ENCODE data around the gene CDC25B. TPM values are rescaled to one million over a fixed set of nuclear protein-coding genes. Genes with fewer than 3 reads are reported as not detected.

Gene CDC25B
- total RNA-seq, 1 donor from 2014 or later = 4.5 TPM

DNA sequence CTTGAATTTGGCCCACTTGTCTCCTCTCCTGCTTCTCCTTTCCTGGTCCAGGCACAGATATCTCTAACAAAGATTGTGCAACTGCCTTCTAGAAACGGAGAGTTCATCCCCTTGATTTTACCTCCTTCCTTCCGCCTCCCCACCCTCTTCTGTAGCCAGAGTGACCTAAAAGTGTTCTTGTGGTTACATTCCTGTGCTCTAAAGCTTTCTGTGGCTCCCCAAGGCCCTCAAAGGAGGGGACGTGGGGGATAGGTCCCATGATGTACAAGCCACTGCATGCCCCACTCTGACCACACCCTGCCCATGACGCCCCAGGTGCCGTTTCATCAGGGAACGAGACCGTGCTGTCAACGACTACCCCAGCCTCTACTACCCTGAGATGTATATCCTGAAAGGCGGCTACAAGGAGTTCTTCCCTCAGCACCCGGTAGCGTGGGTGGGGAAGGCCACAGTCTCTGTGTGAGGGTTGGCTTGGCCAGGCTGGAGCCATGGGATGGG lies 8.2 kb downstream of the CDC25B start:
- DNase-seq = no peak

DNA sequence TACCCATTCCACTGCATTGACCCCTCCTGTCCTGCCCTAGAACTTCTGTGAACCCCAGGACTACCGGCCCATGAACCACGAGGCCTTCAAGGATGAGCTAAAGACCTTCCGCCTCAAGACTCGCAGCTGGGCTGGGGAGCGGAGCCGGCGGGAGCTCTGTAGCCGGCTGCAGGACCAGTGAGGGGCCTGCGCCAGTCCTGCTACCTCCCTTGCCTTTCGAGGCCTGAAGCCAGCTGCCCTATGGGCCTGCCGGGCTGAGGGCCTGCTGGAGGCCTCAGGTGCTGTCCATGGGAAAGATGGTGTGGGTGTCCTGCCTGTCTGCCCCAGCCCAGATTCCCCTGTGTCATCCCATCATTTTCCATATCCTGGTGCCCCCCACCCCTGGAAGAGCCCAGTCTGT lies 8.7 kb downstream of the CDC25B start:
- no peak for DNase-seq

DNA sequence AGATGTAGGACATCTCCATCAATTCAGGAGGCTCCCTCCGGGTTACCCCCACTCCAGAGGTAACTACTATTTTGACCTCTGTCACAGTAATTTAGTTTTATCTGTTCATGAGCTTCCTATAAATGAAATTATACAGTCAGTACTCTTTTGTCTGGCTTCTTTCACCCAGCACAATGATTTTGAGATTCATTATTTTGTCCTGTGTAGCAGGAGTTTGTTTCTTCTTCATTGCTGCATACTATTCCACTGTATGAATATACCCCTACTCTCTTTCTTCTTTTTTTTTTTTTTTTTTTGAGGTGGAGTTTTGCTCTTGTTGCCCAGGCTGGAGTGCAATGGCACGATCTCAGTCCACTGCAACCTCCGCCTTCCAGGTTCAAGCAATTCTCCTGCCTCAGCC lies 12.4 kb downstream of the CDC25B start:
- no peak for DNase-seq

DNA sequence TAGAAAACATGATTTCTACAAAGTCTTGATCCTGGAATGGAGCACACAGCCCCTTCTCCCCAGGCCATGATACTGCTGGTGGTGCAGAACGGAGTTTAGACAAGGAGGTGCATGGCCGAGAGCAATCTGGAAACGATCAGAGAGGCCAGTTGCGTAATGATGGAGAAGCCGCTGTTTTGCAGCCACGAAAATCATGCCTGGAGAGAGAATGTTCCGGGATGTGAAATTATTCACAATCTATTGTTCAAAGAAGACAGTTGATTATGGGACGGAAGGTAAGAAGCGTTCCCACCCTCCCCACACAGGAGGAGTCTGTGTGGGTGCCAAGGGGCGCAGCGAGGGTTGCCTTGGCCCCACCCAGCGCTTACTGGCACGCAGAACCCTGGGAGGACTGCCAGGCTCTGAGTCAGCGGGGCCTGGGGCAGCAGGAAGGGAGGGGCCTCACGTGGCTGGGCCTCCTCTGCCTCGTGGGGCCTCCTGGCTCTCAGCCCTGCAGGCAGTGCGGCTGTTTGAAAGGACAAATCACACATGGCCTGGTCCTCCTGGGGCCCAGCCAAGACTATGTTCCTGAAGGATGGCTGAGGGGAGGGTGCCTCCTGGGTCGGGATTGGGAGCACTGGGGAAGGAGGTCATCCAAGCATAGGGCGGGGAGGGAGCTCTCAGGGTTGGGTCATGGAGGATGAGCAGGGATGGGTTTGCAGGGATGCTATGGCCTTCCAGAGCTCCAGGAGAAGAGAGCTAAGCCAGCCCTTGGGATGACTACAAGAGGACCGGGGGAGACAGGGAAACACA lies 15.6 kb downstream of the CDC25B start:
- peak; percentile 95 for DNase-seq

DNA sequence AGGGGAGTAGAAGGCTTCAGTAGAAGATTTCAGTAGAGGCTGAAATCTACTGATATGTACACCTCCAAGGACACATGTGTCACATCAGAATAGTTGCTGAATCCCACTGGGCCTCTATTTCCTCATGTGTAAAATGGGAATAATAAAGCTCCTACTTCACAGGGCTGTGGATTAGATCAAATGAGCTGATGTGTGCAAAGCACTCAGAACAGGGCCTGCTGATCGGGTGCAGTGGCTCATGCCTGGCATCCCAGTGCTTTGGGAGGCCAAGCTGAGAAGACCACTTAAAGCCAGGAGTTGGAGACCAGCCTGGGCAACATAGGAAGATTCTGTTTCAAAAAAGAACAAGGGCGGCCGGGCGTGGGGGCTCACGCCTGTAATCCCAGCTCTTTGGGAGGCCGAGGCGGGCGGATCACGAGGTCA lies 16.2 kb downstream of the CDC25B start:
- DNase-seq = no peak

DNA sequence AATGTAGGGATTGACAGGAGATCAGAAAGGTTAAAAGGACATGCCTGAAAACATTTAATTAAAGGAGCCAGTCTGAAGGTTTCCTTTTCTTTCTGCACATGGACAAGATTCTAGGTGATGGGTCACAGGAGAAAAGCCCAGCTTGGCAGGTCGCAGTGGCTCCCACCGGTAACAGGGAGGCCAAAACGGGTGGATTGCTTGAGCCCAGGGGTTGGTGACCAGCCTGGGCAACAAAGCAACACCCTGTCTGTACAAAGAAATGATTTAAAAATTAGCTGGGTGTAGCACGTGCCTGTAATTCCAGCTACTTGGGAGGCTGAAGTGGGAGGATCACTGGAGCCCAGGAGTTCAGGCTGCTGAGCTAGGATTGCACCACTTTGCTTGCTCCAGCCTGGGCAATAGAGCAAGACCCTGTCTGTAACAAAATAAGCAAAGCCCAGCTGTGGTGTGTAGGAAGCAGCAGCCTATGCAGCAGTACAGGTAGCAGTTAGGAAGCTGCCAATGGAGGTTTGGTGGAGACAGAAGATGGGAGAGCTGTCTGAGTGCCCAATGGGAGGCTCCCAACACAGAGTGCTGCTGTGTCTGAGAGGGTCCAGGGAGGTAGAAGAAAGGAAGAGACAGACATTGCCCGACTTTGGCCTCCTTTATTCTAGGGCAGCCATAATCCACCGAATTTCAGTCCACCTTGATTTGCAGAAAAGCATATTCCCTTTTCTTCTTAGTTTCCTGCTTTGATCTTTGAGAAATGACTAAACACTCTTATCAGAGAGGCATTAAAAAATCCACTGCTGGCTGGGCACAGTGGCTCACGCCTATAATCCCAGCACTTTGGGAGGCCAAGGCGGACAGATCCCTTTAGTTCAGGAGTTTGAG lies 17.1 kb downstream of the CDC25B start:
- DNase-seq = no peak

DNA sequence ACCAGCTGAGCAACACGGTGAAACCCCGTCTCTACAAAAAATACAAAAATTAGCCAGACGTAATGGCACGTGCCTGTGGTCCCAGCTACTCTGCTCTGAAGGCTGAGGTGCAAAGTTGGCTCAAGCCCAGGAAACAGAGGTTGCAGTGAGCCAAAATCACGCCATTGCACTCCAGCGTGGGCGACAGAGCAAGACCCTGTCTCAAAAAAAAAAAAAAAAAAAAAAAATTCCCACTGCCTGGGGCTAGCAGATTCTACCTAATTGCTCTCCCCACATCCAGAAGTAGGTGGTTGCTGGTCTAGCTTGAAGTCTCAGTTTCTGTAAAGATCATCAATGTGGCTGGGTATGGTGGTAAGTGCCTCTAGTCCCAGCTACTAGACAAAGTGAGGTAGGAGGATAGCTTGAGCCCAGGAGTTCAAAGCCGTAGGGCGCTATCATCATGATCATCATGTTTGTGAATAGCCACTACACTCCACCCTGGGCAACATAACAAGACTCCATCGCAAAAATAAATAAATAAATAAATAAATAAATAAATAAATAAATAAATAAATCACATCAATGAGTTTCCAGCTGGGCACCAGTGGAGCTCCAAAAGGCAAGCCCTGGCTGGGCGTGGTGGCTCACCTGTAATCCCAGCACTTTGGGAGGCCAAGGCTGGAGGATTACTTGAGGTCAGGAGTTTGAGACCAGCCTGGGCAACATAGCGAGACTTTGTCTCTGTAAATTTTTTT lies 17.9 kb downstream of the CDC25B start:
- DNase-seq = no peak

DNA sequence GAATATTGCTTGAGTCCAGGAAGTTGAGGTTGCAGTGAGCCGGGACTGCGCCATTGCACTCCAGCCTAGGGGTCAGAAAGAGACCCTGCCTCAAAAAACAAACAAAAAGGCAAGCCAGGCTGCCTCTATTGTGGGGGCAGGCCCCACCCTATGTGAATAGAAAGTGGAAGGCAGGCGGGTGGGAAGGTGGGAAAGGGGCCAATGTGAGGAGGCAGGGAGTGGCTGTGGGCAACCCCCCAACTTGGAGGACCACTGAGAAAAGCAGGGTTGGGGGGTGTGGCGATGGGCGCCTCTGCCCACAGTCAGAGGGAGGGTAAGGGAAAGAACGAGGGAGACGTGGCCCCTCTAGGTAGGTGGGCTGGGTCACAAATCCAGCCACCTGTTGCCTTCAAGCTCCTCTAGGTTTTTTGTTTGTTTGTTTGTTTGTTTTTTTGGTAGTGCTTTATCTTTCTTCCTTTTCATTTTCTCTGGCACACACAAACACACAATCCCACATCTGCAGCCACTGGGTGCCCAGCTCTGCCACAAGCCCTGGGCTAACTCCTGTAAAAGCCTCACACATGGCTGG lies 18.9 kb downstream of the CDC25B start:
- no peak for DNase-seq

DNA sequence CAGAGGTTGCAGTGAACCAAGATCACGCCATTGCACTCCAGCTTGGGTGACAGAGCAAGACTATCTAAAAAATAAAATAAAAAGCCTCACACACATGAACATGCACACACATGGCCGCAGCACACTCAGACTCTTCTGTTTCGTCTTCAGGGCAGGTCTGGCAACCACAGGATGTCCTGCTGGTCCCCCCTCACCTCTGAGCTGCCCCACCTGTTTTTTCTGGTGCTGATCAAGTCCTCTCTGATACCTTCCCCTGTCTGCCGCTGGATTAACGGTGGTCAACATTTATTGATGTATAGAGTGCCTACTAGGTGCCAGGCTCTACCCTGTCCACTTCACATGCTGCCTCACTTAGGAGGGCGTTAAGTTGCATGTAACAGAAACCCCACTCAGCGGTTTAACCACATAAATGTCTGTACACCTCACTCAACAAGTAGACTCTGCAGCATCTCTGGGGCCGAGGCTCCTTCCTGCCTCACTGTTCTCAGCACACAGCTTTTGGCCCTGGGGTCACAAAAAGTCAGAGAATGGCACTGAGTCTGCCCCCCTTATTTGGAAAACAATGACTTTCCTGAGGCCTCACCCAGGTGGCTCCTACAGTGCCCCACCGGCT lies 19.7 kb downstream of the CDC25B start:
- DNase-seq = no peak

DNA sequence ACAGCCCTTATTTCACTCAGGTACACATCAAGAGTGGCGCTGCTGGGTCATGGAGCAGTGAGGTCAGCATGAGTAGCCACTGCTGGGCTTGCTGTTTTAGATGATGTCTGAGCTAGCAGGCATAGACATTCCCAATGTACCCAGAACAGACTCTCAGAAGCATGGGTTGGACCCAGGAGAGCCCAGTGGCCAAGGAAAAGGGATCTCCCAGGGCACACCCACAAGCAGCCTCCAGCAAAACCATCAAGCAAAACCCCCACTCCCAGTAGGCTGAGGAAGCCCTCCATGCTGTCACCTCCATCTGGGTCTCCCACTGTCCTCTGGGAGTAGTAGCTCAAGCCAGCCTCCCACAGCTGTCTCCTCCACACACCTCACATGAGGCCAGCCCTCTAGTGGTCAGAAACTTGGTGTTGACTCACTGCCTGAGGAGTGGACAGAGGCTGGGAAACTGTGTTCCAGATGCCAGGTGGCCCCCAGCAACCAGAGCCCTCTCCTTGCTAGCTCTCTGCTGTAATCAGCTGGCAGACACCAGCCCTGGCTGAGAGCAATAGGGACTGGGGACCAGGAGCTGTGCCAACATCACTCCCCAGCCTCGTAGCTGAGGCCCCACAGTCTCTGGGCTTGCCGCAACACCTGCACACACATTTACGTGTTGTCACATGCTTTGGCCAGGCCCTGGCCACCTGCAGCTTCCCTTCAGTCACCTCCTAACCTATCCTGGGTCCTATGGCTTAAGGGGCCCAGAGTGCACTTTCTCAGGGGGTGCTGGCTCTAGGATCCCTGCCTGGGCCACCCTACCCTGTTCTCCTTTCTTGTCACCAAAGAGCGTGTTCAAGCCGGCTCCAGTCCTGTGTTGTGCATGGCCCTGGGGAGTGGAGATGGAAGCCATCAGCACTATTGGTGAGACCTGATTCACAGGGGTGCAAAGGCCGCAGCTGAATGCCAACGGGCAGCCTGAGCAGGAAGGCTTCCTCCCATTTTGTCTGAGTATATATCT lies 22.3 kb downstream of the CDC25B start:
- DNase-seq = no peak

DNA sequence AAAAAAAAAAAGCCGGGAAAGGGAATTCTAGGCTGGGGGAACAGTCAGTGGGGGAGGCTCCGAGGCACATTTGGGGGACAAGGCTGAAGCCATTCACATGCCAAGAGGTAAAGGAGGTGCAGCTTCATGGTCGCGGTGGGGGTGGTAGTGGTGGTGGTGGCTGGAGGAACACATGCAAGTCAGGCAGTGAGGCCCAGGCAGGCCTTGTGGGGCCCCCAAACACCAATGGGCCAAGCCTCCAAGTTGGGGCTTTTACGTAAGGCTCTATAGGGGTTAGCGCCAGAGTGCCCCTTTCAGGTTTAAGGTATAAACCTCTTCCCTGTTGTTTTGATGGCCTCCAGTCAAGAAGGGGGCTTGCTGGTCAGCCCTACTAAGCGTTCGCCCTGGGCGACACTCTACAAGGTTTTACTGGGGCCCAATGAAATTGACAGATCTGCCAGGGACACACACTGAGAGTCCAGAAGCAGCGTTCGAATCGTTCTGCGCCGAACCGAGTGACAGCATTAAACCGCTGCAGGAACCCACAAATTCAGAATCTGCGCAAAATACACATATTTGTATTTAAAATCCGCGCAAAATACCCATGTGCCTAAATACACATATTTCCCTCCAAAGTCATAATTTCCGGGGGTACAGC lies 23.4 kb downstream of the CDC25B start:
- DNase-seq = no peak

DNA sequence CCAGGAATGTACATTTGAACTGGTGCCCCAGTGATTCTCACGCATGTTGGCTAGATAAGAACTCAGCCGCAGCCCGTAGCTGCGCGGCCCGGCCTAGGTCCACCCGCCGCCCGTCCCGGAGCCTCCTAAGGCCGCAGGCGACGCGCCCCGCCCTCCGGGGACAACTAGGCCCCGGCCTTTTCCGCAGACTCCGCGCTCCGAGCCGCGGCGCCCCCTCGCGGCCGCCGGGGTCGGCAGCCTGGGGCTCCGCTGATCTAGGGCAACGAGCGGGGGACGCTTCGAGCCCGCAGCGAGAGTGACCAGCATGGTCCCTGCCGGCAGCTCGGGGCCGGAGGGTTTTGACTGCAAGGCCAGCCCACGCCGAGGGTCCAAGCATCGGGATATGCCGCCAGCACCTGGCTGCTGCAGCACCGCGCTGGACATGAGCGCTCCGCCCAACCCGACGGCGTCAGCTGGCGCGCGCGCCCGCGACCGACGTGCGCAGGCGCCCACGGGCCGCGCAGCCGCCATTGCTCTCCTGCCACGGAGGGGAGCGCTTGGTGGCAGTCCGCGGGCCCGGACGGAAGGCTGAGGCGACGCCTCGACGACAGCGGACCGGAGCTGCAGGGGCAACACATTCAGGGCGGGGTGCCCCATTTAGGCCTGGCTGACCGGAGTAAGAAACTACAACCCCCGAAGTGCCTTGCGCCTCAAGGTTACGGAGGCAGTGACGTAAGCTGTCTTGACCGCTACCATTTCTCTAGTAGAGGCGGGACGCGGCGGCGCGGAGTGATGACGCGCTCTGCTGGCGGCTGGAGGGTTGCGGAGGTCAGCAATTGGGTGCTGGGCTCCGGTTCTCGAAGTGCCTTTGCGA lies 24.2 kb downstream of the CDC25B start, which contains the start of gene AP5S1:
Gene AP5S1, plus strand, starts transcription at position 500 of the 853 bp plus-strand sequence. CDS start 1,571 bp downstream, outside the sequence.
- peak; percentile 92 for DNase-seq

DNA sequence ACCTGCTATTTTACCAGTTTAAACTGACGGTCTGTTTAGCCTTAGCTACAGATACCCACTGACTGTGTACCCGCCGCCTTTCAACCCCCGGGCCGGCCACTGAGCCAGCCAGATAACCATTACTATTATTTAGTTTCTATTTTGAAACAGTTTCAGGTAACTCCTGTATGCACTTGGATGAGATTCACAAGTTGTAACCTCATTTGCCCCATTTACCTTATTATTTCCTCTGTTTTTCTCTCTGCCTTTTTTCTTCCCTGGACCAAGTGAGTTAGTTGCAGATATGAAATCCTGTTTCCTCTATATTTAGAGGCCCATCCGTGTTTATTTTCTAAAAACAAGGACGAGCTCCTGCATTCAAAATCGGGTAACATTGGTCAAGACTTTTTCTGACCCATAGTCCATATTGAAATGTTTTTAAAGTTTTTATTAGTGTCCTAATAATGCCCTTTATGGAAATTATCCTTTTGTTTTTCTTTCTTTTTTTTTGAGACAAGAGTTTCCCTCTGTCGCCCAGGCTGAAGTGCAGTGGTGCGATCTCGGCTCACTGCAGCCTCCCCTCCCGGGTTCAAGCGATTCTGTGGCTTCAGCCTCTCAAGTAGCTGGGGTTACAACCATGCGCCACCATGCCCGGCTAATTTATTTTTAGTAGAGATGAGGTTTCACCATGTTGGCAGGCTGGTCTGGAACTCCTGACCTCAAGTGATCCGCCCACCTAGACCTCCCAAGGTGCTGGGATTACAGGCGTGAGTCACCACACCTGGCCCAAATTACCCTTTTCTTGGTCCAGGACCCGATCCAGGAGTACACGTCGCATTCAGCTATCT lies 25.0 kb downstream of the CDC25B start:
- DNase-seq = no peak

DNA sequence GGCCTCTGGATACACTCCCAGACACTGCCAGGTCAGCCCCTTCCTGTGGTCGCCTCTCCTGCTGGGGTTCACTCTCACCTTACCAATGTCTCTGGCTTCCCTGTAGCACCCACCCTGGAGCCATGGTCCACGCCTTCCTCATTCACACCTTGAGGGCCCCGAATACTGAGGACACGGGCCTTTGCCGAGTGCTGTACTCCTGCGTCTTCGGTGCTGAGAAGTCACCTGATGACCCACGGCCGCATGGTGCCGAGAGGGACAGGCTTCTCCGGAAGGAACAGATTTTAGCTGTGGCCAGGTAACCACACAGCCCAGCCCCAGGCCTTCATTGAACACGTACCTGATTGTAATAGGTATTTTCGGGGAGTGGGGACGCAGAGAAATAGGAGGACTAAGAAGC lies 25.9 kb downstream of the CDC25B start:
- no peak for DNase-seq

DNA sequence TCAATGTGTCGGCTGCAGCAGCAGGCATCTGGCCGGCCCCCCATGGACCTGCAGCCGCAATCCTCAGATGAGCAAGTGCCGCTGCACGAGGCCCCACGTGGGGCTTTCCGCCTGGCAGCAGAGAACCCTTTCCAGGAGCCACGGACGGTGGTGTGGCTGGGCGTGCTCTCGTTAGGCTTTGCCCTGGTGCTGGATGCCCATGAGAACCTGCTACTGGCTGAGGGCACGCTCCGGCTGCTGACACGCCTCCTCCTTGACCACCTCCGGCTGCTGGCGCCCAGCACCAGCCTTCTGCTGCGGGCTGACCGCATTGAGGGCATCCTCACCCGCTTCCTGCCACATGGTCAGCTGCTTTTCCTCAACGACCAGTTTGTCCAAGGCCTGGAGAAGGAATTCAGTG lies 27.8 kb downstream of the CDC25B start:
- DNase-seq = no peak

DNA sequence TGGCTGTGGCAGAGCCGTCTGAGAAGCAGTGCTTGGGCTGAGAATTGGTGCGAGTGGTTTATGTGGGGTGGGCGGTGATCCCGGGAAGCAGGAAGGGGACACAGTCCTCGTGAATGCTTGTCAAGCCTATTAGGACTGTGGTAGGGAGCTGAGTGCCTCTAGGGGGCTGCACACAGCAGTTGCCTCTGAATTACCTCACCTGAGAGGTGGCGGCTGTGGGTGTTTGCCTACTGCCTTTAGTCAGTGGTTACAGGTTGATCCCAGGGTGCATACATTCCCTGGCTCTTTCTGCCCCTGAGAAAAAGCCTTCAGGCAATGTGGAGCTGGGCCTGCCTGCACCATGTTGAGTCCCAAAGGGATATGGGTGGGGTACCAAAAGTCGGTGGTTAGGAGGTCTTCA lies 29.4 kb downstream of the CDC25B start:
- DNase-seq = no peak

DNA sequence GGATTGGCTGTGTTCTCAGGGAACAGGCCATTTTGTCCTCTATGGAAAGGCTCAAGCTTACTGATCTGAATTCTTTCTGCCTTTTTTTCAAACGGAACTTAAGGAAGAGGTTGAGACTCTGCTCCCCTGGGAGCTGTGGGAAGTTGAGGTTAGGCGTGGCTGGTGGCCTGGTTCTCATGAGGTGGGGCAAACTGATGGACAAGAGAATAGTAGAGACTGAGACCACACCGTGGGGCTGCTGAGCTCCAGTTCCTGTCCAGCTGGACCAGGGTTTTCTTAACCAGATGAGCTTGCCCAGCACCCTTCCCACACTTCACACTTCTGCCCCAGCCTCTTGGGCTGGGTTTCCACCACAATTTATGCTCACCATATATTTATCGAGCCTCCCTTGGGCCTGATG lies 30.3 kb downstream of the CDC25B start:
- no peak for DNase-seq

DNA sequence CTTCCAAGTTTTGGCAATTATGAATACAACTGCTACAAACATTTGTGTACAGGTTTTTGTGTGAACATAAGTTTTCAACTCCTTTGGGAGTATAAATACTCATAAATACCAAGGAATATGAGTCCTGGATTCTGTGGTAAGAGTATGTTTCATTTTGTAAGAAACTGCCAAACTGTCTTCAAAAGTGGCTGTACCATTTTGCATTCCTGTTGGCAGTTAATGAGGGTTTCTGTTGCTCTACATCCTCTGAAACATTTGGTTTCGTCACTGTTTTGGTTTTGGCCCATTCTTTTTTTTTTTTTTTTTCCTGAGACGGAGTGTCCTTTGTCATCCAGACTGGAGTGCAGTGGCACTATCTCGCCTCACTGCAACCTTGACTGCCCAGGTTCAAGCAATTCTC lies 32.7 kb downstream of the CDC25B start:
- no peak for DNase-seq
